Endothelial cell of umbilical vein (primary cell): Measurements from ENCODE around the gene EFHC2. TPM values are rescaled to one million over a fixed set of nuclear protein-coding genes. Genes with fewer than 3 reads are reported as not detected.
"Not testable (repeated sequence)": the region's sequence is repeated elsewhere in the genome, so short reads cannot be mapped to it uniquely, and the experiment has no call there.

Experiments
- BruUV-seq: library from RNA; stranded (reverse); fragments of 400-500 nt; replicated peaks from 2 replicates; lab custom pipeline; 2021; lab: Mats Ljungman, UMichigan
- CTCF ChIA-PET: fragments of 300-600, 350-600 bp; sonication (Branson Sonifier 250); formaldehyde crosslinking; loops from one replicate; lab custom pipeline; 2021; ENCODE audit warnings: antibody characterized with exemption, inconsistent platforms; lab: Charles Lee
- POLR2A ChIA-PET: fragments of 300-600, 350-600 bp; sonication (Branson Sonifier 250); formaldehyde crosslinking; loops from one replicate; lab custom pipeline; 2021; ENCODE audit warnings: antibody characterized with exemption, inconsistent platforms; lab: Charles Lee
- DNase-seq: peaks from one replicate; pipeline ENCODE4 v3.0.0-alpha.2; 2011; ENCODE audit warnings: low read depth, low spot score
- FAIRE-seq: peaks from 2 replicates; lab custom pipeline; 2011; peaks lifted over from hg19 to GRCh38; lab: Jason Lieb, UNC
- H2AFZ ChIP-seq: 2 replicates; pipeline ENCODE4 v1.6.0; 2012; ENCODE audit warnings: low read depth, low read length, control low read depth, inconsistent platforms
- H3K27ac ChIP-seq: 2 replicates; pipeline ENCODE4 v1.5.1; 2011; ENCODE audit warnings: low read depth, mild to moderate bottlenecking, control low read depth, low read length, moderate library complexity; ENCODE audit not compliant: insufficient read depth
- H3K27me3 ChIP-seq, 2 experiments: 2 replicates each; pipeline versions ENCODE4 v1.6.0 to v1.6.1; 2011; ENCODE audit warnings: low read length in 2 of 2, mixed read lengths in 1 of 2; ENCODE audit not compliant: control insufficient read depth in 2 of 2, insufficient read depth in 2 of 2
- H3K36me3 ChIP-seq, 2 experiments: 2 replicates in 1 of 2; 3 replicates in 1 of 2; pipeline ENCODE4 v1.5.1; 2011; ENCODE audit warnings: low read length in 2 of 2, mild to moderate bottlenecking in 1 of 2, moderate library complexity in 1 of 2; ENCODE audit not compliant: control insufficient read depth in 2 of 2, insufficient read depth in 2 of 2; ENCODE audit errors: extremely low read depth in 1 of 2
- H3K4me1 ChIP-seq: 3 replicates; pipeline ENCODE4 v1.5.1; 2011; ENCODE audit warnings: mild to moderate bottlenecking, low read length; ENCODE audit not compliant: control insufficient read depth, insufficient read depth; ENCODE audit errors: extremely low read depth
- H3K4me2 ChIP-seq: 2 replicates; pipeline ENCODE4 v1.6.1; 2011; ENCODE audit warnings: low read length, control low read depth, mixed read lengths; ENCODE audit not compliant: insufficient read depth
- H3K4me3 ChIP-seq, 3 experiments: fragments of 200-600 bp in 1 of 3; sonication (generic), shearing (Covaris generic) in 1 of 3; replicated peaks in 1 of 3; 2 replicates each; pipeline ENCODE4 v1.5.1; 2011 to 2016; ENCODE audit warnings: control low read depth in 3 of 3, low read length in 3 of 3, mild to moderate bottlenecking in 2 of 3, inconsistent platforms in 1 of 3, low read depth in 1 of 3, moderate library complexity in 1 of 3; ENCODE audit not compliant: insufficient read depth in 1 of 3
- H3K79me2 ChIP-seq: 2 replicates; pipeline ENCODE4 v1.6.0; 2012; ENCODE audit warnings: low read length, inconsistent platforms; ENCODE audit not compliant: control insufficient read depth, insufficient read depth
- H3K9ac ChIP-seq: replicated peaks from 2 replicates; pipeline ENCODE3; 2011; ENCODE audit warnings: low read length, control low read depth; ENCODE audit not compliant: insufficient read depth; ENCODE audit errors: extremely low read depth
- H3K9me1 ChIP-seq: replicated peaks from 3 replicates; pipeline ENCODE4 v1.6.0; 2011; ENCODE audit warnings: mild to moderate bottlenecking, low read length; ENCODE audit not compliant: control insufficient read depth, insufficient read depth; ENCODE audit errors: extremely low read depth
- H3K9me3 ChIP-seq: replicated peaks from 2 replicates; pipeline ENCODE4 v1.5.1; 2012; ENCODE audit warnings: low read length, inconsistent platforms; ENCODE audit not compliant: control insufficient read depth, insufficient read depth
- H4K20me1 ChIP-seq: replicated peaks from 2 replicates; pipeline ENCODE3; 2011; ENCODE audit warnings: mild to moderate bottlenecking, low read length; ENCODE audit not compliant: control insufficient read depth, insufficient read depth; ENCODE audit errors: extremely low read depth
- GATA2 ChIP-seq: IDR thresholded peaks from 2 replicates; pipeline ENCODE4 v1.7.0; 2011; ENCODE audit warnings: low read depth, mild to moderate bottlenecking, moderate library complexity, mixed read lengths, low read length; ENCODE audit not compliant: insufficient read length, insufficient read depth
- JUN ChIP-seq: IDR thresholded peaks from 2 replicates; pipeline ENCODE4 v1.6.1; 2011; ENCODE audit warnings: borderline replicate concordance, low read depth; ENCODE audit not compliant: insufficient read length, insufficient read depth
- POLR2AphosphoS5 ChIP-seq: IDR thresholded peaks from 2 replicates; pipeline ENCODE4 v1.6.1; 2012; ENCODE audit warnings: low read depth, mild to moderate bottlenecking, control low read depth, low read length, moderate library complexity; ENCODE audit not compliant: insufficient read depth
- dilution Hi-C: fragments of 300-500 bp; cut with MboI; formaldehyde crosslinking; loops from one replicate; pipeline ENCODE4 v1.15.0; 2019; ENCODE audit warnings: low sequenced_read_pairs; ENCODE audit not compliant: extremely low pct_ligation_motif_present
- intact Hi-C: fragments of 100-400 bp; cut with micrococcal nuclease; formaldehyde crosslinking; loops from one replicate; pipeline ENCODE4 v1.10.0; 2022
- polyA plus RNA-seq, 4 experiments: library from polyadenylated mRNA; depleted of rRNA in 3 of 4; stranded (reverse) in 3 of 4; unstranded in 1 of 4; fragments of >200 nt; gene quantifications; 2 replicates each; pipeline versions ENCODE4 v1.2.1 to v1.2.3, GENCODE V29; 2011 to 2012; ENCODE audit warnings: missing spikeins in 1 of 4
- total RNA-seq: library from RNA; stranded (reverse); gene quantifications from 2 replicates; pipeline ENCODE4 v1.2.3, GENCODE V29; 2021
- TF ChIP-seq, protein P1 (sequence below): IDR thresholded peaks from 2 replicates; pipeline ENCODE4 v1.6.1; 2011; ENCODE audit not compliant: insufficient read depth, insufficient read length
- TF ChIP-seq, protein P2 (sequence below), 2 donors: IDR thresholded peaks; 1 replicate in 1 of 2; 2 replicates in 1 of 2; pipeline ENCODE4 v1.5.1; 2011; ENCODE audit warnings: low read length in 2 of 2, mild to moderate bottlenecking in 2 of 2, moderate library complexity in 2 of 2, control low read depth in 1 of 2, inconsistent platforms in 1 of 2, low read depth in 1 of 2; ENCODE audit not compliant: insufficient read depth in 1 of 2; ENCODE audit errors: extremely low read depth in 1 of 2

EFHC2 gene
- total and polyA plus RNA-seq, 2 donors (not counting 3 experiments of a cell fraction or from before 2014, with no cell fraction given), result not detected

DNA sequence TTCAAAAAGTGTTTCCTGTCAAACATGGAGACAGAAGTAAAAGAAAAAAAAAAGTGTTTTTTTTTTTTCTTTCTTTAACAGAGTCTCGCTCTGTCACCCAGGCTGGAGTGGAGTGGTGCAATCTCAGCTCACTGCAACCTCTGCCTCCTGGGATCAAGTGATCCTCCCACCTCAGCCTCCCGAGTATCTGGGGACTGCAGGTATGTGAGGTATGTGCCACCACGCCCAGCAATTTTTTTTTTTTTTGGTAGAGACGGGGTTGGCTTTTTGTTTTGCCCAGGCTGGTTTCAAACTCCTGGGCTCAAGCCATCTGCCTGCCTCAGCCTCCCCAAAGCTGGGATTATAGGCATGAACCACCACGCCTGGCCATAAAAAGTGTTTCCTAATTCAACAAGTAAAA lies 155.6 kb downstream of the EFHC2 start:
- H3K4me1 ChIP-seq, FAIRE-seq, H3K27me3 ChIP-seq, H3K79me2 ChIP-seq, H3K4me3 ChIP-seq, H3K9me3 ChIP-seq, H3K9me1 ChIP-seq, H4K20me1 ChIP-seq, H3K36me3 ChIP-seq, H3K4me2 ChIP-seq, CTCF ChIA-PET, intact Hi-C loops, POLR2A ChIA-PET, H3K9ac ChIP-seq, H2AFZ ChIP-seq, dilution Hi-C loops, DNase-seq, BruUV-seq, H3K27ac ChIP-seq: not testable (repeated sequence)

DNA sequence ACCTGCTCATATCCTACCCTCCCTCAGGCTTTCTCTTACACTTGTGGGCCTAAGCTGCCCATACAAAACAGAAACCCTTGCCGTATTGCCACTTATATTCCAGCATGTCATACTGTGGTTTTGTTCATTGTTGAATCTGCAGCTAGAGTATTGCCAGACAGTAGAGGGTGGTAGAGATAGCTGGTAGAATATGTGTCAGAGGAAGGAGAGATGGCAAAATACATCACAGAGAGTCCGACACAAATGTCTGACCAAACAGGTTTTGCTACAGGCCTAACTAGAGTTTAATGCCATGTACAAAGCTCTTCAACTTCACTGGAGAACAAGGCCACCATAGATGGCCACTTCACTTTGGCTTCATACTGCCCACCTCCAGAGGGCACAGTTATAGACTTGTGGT lies 160.1 kb downstream of the EFHC2 start:
- dilution Hi-C loops (no loop called here), intact Hi-C loops (no loop called here)
- TF ChIP-seq, protein P1, sequence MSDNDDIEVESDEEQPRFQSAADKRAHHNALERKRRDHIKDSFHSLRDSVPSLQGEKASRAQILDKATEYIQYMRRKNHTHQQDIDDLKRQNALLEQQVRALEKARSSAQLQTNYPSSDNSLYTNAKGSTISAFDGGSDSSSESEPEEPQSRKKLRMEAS, result no peak
- TF ChIP-seq GATA2 (no peak), POLR2AphosphoS5 (no peak), JUN (no peak)
- TF ChIP-seq, protein P2, sequence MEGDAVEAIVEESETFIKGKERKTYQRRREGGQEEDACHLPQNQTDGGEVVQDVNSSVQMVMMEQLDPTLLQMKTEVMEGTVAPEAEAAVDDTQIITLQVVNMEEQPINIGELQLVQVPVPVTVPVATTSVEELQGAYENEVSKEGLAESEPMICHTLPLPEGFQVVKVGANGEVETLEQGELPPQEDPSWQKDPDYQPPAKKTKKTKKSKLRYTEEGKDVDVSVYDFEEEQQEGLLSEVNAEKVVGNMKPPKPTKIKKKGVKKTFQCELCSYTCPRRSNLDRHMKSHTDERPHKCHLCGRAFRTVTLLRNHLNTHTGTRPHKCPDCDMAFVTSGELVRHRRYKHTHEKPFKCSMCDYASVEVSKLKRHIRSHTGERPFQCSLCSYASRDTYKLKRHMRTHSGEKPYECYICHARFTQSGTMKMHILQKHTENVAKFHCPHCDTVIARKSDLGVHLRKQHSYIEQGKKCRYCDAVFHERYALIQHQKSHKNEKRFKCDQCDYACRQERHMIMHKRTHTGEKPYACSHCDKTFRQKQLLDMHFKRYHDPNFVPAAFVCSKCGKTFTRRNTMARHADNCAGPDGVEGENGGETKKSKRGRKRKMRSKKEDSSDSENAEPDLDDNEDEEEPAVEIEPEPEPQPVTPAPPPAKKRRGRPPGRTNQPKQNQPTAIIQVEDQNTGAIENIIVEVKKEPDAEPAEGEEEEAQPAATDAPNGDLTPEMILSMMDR (IDR thresholded peaks at IDR 0.05; ENCODE audit: extremely low read depth in 1 of 2, insufficient read depth in 1 of 2, low read depth in 1 of 2, low read length in 2 of 2), result no peak
- FAIRE-seq (no peak), DNase-seq (no peak)
- H4K20me1 ChIP-seq, result no peaks in the 10 kb centered on the region
- ChIA-PET CTCF (no interaction called here), POLR2A (no interaction called here)
- H3K27me3 ChIP-seq, result no peaks in the 10 kb centered on the region
- no peak overlapping the region for H3K9ac ChIP-seq
- H3K4me2 ChIP-seq, result no peak overlapping the region
- H3K4me3 ChIP-seq, result no peak overlapping the region
- no peak overlapping the region for H3K27ac ChIP-seq
- no peaks in the 10 kb centered on the region for H3K79me2 ChIP-seq
- H3K4me1 ChIP-seq, result no peaks in the 10 kb centered on the region
- H3K9me3 ChIP-seq, result no peaks in the 10 kb centered on the region
- H3K9me1 ChIP-seq, result no peaks in the 10 kb centered on the region
- no peaks in the 10 kb centered on the region for H3K36me3 ChIP-seq
- BruUV-seq, result no TSS peak
- H2AFZ ChIP-seq, result no peak overlapping the region
